PFSK-1 (cell line): ENCODE measurements around the gene TEAD2.

Source experiments
- TAF1 ChIP-seq: IDR thresholded peaks from 2 replicates; pipeline ENCODE4 v1.6.1; 2012; ENCODE audit warnings: low read length, control low read depth, borderline replicate concordance; ENCODE audit not compliant: insufficient read depth
- TF ChIP-seq, protein P1 (sequence below), 2 experiments: IDR thresholded peaks; 2 replicates each; pipeline versions ENCODE4 v1.6.1 to v1.8.0; 2011 to 2012; ENCODE audit warnings: low read depth in 2 of 2, low read length in 2 of 2, control low read depth in 1 of 2, inconsistent platforms in 1 of 2, mild to moderate bottlenecking in 1 of 2, moderate library complexity in 1 of 2; ENCODE audit not compliant: insufficient read depth in 1 of 2

DNA sequence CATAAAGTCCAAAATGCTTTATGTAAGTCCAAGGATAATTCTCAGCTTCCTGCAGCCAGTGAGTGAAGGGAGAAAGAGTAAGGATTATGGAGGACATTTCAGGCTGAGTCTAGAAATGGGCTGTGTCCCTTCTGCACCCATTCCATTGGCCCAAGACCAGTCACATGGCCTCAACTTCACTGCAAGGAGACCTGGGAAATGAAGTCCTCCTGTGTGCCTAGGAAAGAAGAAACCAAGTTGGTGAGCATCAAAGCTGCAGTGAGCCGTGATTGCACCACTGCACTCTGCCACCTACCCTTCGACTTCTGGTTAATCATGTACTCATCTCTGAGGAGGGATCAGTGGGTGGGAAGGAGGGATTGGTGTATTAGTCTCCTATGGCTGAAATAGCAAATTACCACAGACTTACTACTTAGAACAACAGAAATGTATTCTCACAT is 30.6 kb downstream of the TEAD2 start:
- TF ChIP-seq, protein P1, sequence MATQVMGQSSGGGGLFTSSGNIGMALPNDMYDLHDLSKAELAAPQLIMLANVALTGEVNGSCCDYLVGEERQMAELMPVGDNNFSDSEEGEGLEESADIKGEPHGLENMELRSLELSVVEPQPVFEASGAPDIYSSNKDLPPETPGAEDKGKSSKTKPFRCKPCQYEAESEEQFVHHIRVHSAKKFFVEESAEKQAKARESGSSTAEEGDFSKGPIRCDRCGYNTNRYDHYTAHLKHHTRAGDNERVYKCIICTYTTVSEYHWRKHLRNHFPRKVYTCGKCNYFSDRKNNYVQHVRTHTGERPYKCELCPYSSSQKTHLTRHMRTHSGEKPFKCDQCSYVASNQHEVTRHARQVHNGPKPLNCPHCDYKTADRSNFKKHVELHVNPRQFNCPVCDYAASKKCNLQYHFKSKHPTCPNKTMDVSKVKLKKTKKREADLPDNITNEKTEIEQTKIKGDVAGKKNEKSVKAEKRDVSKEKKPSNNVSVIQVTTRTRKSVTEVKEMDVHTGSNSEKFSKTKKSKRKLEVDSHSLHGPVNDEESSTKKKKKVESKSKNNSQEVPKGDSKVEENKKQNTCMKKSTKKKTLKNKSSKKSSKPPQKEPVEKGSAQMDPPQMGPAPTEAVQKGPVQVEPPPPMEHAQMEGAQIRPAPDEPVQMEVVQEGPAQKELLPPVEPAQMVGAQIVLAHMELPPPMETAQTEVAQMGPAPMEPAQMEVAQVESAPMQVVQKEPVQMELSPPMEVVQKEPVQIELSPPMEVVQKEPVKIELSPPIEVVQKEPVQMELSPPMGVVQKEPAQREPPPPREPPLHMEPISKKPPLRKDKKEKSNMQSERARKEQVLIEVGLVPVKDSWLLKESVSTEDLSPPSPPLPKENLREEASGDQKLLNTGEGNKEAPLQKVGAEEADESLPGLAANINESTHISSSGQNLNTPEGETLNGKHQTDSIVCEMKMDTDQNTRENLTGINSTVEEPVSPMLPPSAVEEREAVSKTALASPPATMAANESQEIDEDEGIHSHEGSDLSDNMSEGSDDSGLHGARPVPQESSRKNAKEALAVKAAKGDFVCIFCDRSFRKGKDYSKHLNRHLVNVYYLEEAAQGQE (IDR thresholded peaks at IDR 0.05; ENCODE audit: insufficient read depth in 1 of 2, low read depth in 2 of 2, low read length in 2 of 2): no peak
- TF ChIP-seq TAF1: no peak
